SK-N-MC (cell line): ENCODE measurements around the gene UBE4B.

Source experiments
- EZH2 ChIP-seq: fragments of 200-600 bp; sonication (generic); IDR thresholded peaks from one replicate; pipeline ENCODE4 v1.6.1; 2017; ENCODE audit warnings: antibody characterized with exemption
- POLR2AphosphoS5 ChIP-seq: IDR thresholded peaks from 2 replicates; pipeline ENCODE4 v1.6.1; 2012; ENCODE audit warnings: mild to moderate bottlenecking, low read depth, low read length, borderline replicate concordance

DNA sequence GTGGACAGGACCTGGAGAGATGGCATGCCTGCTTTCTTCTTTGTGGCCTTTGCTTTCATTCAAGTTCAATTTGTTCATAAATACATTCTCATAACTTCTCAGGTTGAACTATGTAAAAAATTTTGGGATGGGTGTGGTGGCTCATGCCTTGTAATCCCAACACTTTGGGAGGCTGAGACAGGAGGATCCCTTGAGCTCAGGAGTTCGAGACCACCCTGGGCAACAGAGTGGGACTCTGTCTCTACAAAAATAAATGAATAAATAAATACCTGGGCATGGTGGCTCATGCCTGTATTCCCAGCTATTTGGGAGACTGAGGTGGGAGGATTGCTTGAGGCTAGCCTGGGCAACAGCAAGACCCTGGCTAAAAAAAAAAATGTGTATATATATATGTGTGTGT, 179.7 kb downstream of the UBE4B start:
- TF ChIP-seq EZH2, result no peak
- no peak for TF ChIP-seq POLR2AphosphoS5
